Esophagus muscularis mucosa (tissue), 4 donors: ENCODE measurements around the gene ATP10D.

Experiments
- CTCF ChIP-seq, 3 experiments: fragments of 200-600 bp in 2 of 3; fragments of 450-650 bp in 1 of 3; sonication (generic) in 2 of 3; IDR thresholded peaks; one replicate each; pipeline ENCODE4 v1.5.1; 2017 to 2019; ENCODE audit warnings: antibody characterized with exemption in 3 of 3, mild to moderate bottlenecking in 2 of 3, moderate library complexity in 1 of 3
- EP300 ChIP-seq: sonication (generic); formaldehyde crosslinking; IDR thresholded peaks from one replicate; pipeline ENCODE4 v1.6.1; 2017; ENCODE audit warnings: antibody characterized with exemption
- POLR2A ChIP-seq: fragments of 450-650 bp; IDR thresholded peaks from one replicate; pipeline ENCODE4 v1.6.1; 2017; ENCODE audit warnings: antibody characterized with exemption, moderate library complexity, mild to moderate bottlenecking, low read depth

GRCh38 chr4:47486231-47486673 is 1.2 kb downstream of the ATP10D start:
- TF ChIP-seq CTCF (IDR thresholded peaks at IDR 0.05) (no peak), POLR2A (no peak), EP300 (no peak)
